H9 (cell line): ENCODE results near the gene ARHGEF7. TPM values are rescaled to one million over a fixed set of nuclear protein-coding genes. Genes with fewer than 3 reads are reported as not detected.

ENCODE experiments used
- DNase-seq: peaks from one replicate; pipeline ENCODE4 v3.0.0-alpha.2; 2017
- H2AFZ ChIP-seq: one replicate; pipeline ENCODE4 v1.6.1; 2013; ENCODE audit warnings: mild to moderate bottlenecking, low read length, control low read depth, moderate library complexity
- H2AK5ac ChIP-seq: 2 replicates; pipeline ENCODE4 v1.6.1; 2013; ENCODE audit warnings: low read length, control low read depth, mixed read lengths; ENCODE audit not compliant: insufficient read length
- H2BK120ac ChIP-seq: one replicate; pipeline ENCODE4 v1.6.1; 2013; ENCODE audit warnings: low read depth, mild to moderate bottlenecking, low read length, control low read depth, inconsistent platforms; ENCODE audit not compliant: poor library complexity, severe bottlenecking
- H2BK12ac ChIP-seq: 2 replicates; pipeline ENCODE4 v1.6.1; 2013; ENCODE audit warnings: low read length, control low read depth, mixed read lengths, low read depth; ENCODE audit not compliant: insufficient read length
- H2BK15ac ChIP-seq: 2 replicates; pipeline ENCODE4 v1.6.1; 2013; ENCODE audit warnings: low read depth, low read length, control low read depth
- H2BK20ac ChIP-seq: one replicate; pipeline ENCODE4 v1.6.1; 2013; ENCODE audit warnings: low read depth, mild to moderate bottlenecking, low read length, control low read depth, inconsistent platforms; ENCODE audit not compliant: poor library complexity, severe bottlenecking
- H2BK5ac ChIP-seq: 2 replicates; pipeline ENCODE4 v1.6.1; 2013; ENCODE audit warnings: low read length, control low read depth, mixed read lengths; ENCODE audit not compliant: insufficient read length
- H3K14ac ChIP-seq: 2 replicates; pipeline ENCODE4 v1.6.1; 2013; ENCODE audit warnings: low read length, control low read depth; ENCODE audit not compliant: insufficient read depth
- H3K18ac ChIP-seq: 2 replicates; pipeline ENCODE4 v1.6.1; 2013; ENCODE audit warnings: low read depth, mild to moderate bottlenecking, mixed read lengths, low read length, control low read depth; ENCODE audit not compliant: insufficient read length
- H3K23ac ChIP-seq: 2 replicates; pipeline ENCODE4 v1.6.1; 2013; ENCODE audit warnings: low read length, control low read depth, mixed read lengths, low read depth; ENCODE audit not compliant: insufficient read length
- H3K23me2 ChIP-seq: 2 replicates; pipeline ENCODE4 v1.6.1; 2013; ENCODE audit warnings: low read depth, mild to moderate bottlenecking, mixed read lengths, low read length, control low read depth; ENCODE audit not compliant: insufficient read length, poor library complexity, severe bottlenecking
- H3K27ac ChIP-seq: 2 replicates; pipeline ENCODE4 v1.5.1; 2013; ENCODE audit warnings: low read length, control low read depth, mixed read lengths, low read depth; ENCODE audit not compliant: insufficient read length
- H3K27me3 ChIP-seq: 2 replicates; pipeline ENCODE4 v1.6.1; 2013; ENCODE audit warnings: low read length, control low read depth, inconsistent platforms; ENCODE audit not compliant: insufficient read depth
- H3K4ac ChIP-seq: 2 replicates; pipeline ENCODE4 v1.6.1; 2013; ENCODE audit warnings: low read depth, mild to moderate bottlenecking, control low read depth, inconsistent platforms, low read length, moderate library complexity
- H3K4me1 ChIP-seq: 2 replicates; pipeline ENCODE4 v1.6.1; 2013; ENCODE audit warnings: low read length, control low read depth, inconsistent platforms; ENCODE audit not compliant: insufficient read depth
- H3K4me2 ChIP-seq: 2 replicates; pipeline ENCODE4 v1.6.1; 2013; ENCODE audit warnings: low read length, control low read depth, mixed read lengths; ENCODE audit not compliant: insufficient read length, insufficient read depth
- H3K56ac ChIP-seq: 2 replicates; pipeline ENCODE4 v1.6.1; 2013; ENCODE audit warnings: low read depth, mild to moderate bottlenecking, mixed read lengths, low read length, control low read depth; ENCODE audit not compliant: insufficient read length
- H3K79me1 ChIP-seq: 2 replicates; pipeline ENCODE4 v1.6.1; 2013; ENCODE audit warnings: low read depth, mild to moderate bottlenecking, moderate library complexity, low read length, control low read depth, inconsistent platforms; ENCODE audit not compliant: insufficient read depth, poor library complexity, severe bottlenecking
- H3K79me2 ChIP-seq: 2 replicates; pipeline ENCODE4 v1.6.1; 2013; ENCODE audit warnings: low read length, control low read depth, inconsistent platforms; ENCODE audit not compliant: insufficient read depth
- H3K9ac ChIP-seq: 2 replicates; pipeline ENCODE4 v1.6.1; 2013; ENCODE audit warnings: low read length, control low read depth, mixed read lengths; ENCODE audit not compliant: insufficient read length; ENCODE audit errors: extremely low read depth
- H3K9me3 ChIP-seq: one replicate; pipeline ENCODE4 v1.6.1; 2013; ENCODE audit warnings: low read depth, low read length, inconsistent platforms; ENCODE audit not compliant: control insufficient read depth
- H3T11ph ChIP-seq: one replicate; pipeline ENCODE4 v1.6.1; 2013; ENCODE audit warnings: mild to moderate bottlenecking, low read length, control low read depth, inconsistent platforms
- H4K20me1 ChIP-seq: one replicate; pipeline ENCODE4 v1.6.1; 2013; ENCODE audit not compliant: control insufficient read depth, insufficient read length, insufficient read depth
- H4K5ac ChIP-seq: 2 replicates; pipeline ENCODE4 v1.6.1; 2013; ENCODE audit warnings: low read depth, mild to moderate bottlenecking, mixed read lengths, low read length, control low read depth; ENCODE audit not compliant: insufficient read length
- H4K8ac ChIP-seq: replicated peaks from 2 replicates; pipeline ENCODE4 v1.6.1; 2013; ENCODE audit warnings: low read length, control low read depth, mixed read lengths, low read depth; ENCODE audit not compliant: insufficient read length
- H4K91ac ChIP-seq: 2 replicates; pipeline ENCODE4 v1.6.1; 2013; ENCODE audit warnings: low read depth, mild to moderate bottlenecking, moderate library complexity, mixed read lengths, low read length, control low read depth; ENCODE audit not compliant: insufficient read length
- H3K27ac Mint-ChIP-seq, 3 experiments: 2 replicates in 2 of 3; 3 replicates in 1 of 3; pipeline ENCODE4 v1.8.0; 2020 to 2021; ENCODE audit warnings: mixed read lengths in 3 of 3, mild to moderate bottlenecking in 1 of 3, moderate library complexity in 1 of 3
- H3K27me3 Mint-ChIP-seq: 2 replicates; pipeline ENCODE4 v1.8.0; 2021; ENCODE audit warnings: low read depth, mild to moderate bottlenecking, moderate library complexity, mixed read lengths
- H3K36me3 Mint-ChIP-seq, 3 experiments: 2 replicates in 2 of 3; 3 replicates in 1 of 3; pipeline ENCODE4 v1.8.0; 2020 to 2021; ENCODE audit warnings: low read depth in 3 of 3, mixed read lengths in 3 of 3; ENCODE audit not compliant: insufficient read depth in 1 of 3
- H3K4me1 Mint-ChIP-seq, 2 experiments: 2 replicates each; pipeline ENCODE4 v1.8.0; 2020; ENCODE audit warnings: mixed read lengths in 2 of 2
- H3K4me3 Mint-ChIP-seq, 2 experiments: 2 replicates in 1 of 2; 3 replicates in 1 of 2; pipeline ENCODE4 v1.8.0; 2020 to 2021; ENCODE audit warnings: mild to moderate bottlenecking in 2 of 2, mixed read lengths in 2 of 2, moderate library complexity in 1 of 2
- H3K9me3 Mint-ChIP-seq, 2 experiments: 2 replicates in 1 of 2; 3 replicates in 1 of 2; pipeline ENCODE4 v1.8.0; 2020; ENCODE audit warnings: mild to moderate bottlenecking in 2 of 2, mixed read lengths in 2 of 2, moderate library complexity in 1 of 2
- WGBS: extraction: QIAGEN DNeasy Blood & Tissue Kit; methylation state at CpG from one replicate; pipeline ENCODE4 v1.1.7; 2013; ENCODE audit warnings: missing lambda C conversion rate, low lambda C conversion rate, mixed read lengths; ENCODE audit not compliant: insufficient read length; ENCODE audit errors: extremely low coverage; 5-methylcytosine and 5-hydroxymethylcytosine counted together
- total RNA-seq: library from RNA; stranded (reverse); gene quantifications from 2 replicates; pipeline ENCODE4 v1.2.1, GENCODE V29; 2021
- TF ChIP-seq, protein P1 (sequence below): fragments of 200-600 bp; sonication (generic); conservative IDR thresholded peaks from 3 replicates; pipeline ENCODE4 v1.8.0; 2021; ENCODE audit warnings: antibody characterized with exemption, mild to moderate bottlenecking

ARHGEF7 gene
- total RNA-seq, 1 experiment from 2014 or later, result 51.9 TPM

DNA sequence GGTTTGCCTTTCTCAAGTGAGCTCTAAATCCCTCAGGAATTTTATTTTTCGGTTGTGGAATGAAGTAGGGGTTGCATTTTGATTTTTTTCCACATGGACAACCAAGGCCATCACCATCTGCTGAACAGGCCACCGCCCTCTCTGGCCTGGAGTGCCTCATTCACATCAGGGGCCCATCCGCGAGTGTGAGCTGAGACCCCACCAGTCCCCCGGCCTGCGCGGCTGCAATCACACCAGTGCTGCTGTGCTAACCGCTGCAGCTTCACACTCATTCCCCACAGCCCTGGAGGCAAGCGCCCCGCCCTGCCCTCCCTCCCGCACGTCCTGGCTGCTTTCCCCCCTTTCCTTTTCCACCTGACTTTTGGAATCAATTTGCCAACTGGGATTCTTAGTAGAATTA is 35.7 kb upstream of the ARHGEF7 start:
- H3K18ac ChIP-seq, result no peak overlapping the region
- H3K4me1 Mint-ChIP-seq, result peaks cover 8 to 22% of the 10 kb centered on the region in 2 experiments

More for the DNA sequence above, 35.7 kb upstream of the ARHGEF7 start:
- Histone ChIP-seq H3K14ac (no peak overlapping the region), H3K79me2 (no peaks in the 10 kb centered on the region), H3T11ph (no peak overlapping the region), H3K4me2 (no peak overlapping the region), H2BK5ac (no peak overlapping the region), H3K9ac (no peak overlapping the region), H3K9me3 (no peaks in the 10 kb centered on the region), H2AFZ (no peak overlapping the region), H4K8ac (no peak overlapping the region), H3K23me2 (no peaks in the 10 kb centered on the region), H3K79me1 (no peaks in the 10 kb centered on the region), H3K4ac (no peak overlapping the region), H4K20me1 (no peaks in the 10 kb centered on the region), H3K56ac (no peak overlapping the region), H2BK15ac (no peak overlapping the region), H2BK120ac (no peak overlapping the region), H3K4me1 (no peaks in the 10 kb centered on the region), H3K27ac (no peak overlapping the region), H4K91ac (no peak overlapping the region), H2AK5ac (no peak overlapping the region), H3K23ac (no peak overlapping the region), H3K27me3 (no peaks in the 10 kb centered on the region), H2BK20ac (no peak overlapping the region), H2BK12ac (no peak overlapping the region), H4K5ac (no peak overlapping the region)
- Mint-ChIP-seq H3K27ac (no peak overlapping the region), H3K36me3 (peaks cover 0 to 16% (median 2%) of the 10 kb centered on the region in 3 experiments; a peak in 4 of 7 replicates), H3K4me3 (no peak overlapping the region), H3K27me3 (0 out of 2 replicates have a peak, but pooled peaks cover 3% of the 10 kb centered on the region), H3K9me3 (peaks cover 5 to 14% of the 10 kb centered on the region in 2 experiments)
- WGBS, result no CpG with 5 or more reads among the region's 12 CpGs
- DNase-seq, result no peak
- TF ChIP-seq, protein P1, sequence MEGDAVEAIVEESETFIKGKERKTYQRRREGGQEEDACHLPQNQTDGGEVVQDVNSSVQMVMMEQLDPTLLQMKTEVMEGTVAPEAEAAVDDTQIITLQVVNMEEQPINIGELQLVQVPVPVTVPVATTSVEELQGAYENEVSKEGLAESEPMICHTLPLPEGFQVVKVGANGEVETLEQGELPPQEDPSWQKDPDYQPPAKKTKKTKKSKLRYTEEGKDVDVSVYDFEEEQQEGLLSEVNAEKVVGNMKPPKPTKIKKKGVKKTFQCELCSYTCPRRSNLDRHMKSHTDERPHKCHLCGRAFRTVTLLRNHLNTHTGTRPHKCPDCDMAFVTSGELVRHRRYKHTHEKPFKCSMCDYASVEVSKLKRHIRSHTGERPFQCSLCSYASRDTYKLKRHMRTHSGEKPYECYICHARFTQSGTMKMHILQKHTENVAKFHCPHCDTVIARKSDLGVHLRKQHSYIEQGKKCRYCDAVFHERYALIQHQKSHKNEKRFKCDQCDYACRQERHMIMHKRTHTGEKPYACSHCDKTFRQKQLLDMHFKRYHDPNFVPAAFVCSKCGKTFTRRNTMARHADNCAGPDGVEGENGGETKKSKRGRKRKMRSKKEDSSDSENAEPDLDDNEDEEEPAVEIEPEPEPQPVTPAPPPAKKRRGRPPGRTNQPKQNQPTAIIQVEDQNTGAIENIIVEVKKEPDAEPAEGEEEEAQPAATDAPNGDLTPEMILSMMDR, result no peak
